ENCODE measurements around the gene ZIC4.

ZIC4 gene

DNA sequence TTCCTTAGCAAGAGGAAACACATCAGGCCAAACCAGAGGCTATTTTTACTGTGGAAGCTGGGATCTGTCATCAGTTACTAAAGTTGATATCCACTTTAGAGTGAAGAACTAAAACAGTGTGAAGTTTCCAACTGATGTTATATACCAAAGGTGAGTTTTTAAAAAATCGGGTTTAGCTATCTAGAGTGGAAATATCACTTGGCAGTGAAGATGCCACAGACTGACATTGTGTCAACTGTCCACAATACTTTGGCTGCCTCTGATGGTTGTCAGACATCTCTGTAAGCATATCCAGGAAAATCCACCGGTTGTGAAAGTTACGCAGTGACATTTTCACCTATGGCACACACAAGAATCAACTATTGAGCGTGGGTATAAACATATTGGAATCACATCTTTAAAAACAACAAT lies 12.0 kb upstream of the ZIC4 start:
- H3K27ac ChIP-seq (ENCODE audit: low read depth in 2 of 2, low read length in 2 of 2) = no peak overlapping the region
- H3K9me3 ChIP-seq (ENCODE audit: control insufficient read depth in 2 of 2, low read length in 2 of 2) = no peaks in the 10 kb centered on the region
- H3K4me1 ChIP-seq (ENCODE audit: control insufficient read depth in 2 of 2, insufficient read depth in 2 of 2, low read length in 2 of 2) = peaks cover under 1 to 4% of the 10 kb centered on the region in 2 donors
- peaks cover 67 to 71% of the 10 kb centered on the region in 2 donors for H3K27me3 ChIP-seq (ENCODE audit: control insufficient read depth in 2 of 2, insufficient read depth in 2 of 2, low read length in 2 of 2)
- no peak overlapping the region for H3K9ac ChIP-seq (ENCODE audit: low read depth in 1 of 2, low read length in 2 of 2)
- H3K36me3 ChIP-seq (ENCODE audit: control insufficient read depth in 2 of 2, insufficient read depth in 2 of 2, low read length in 2 of 2) = no peaks in the 10 kb centered on the region
- H3K4me3 ChIP-seq (ENCODE audit: low read length in 2 of 2) = no peak overlapping the region

DNA sequence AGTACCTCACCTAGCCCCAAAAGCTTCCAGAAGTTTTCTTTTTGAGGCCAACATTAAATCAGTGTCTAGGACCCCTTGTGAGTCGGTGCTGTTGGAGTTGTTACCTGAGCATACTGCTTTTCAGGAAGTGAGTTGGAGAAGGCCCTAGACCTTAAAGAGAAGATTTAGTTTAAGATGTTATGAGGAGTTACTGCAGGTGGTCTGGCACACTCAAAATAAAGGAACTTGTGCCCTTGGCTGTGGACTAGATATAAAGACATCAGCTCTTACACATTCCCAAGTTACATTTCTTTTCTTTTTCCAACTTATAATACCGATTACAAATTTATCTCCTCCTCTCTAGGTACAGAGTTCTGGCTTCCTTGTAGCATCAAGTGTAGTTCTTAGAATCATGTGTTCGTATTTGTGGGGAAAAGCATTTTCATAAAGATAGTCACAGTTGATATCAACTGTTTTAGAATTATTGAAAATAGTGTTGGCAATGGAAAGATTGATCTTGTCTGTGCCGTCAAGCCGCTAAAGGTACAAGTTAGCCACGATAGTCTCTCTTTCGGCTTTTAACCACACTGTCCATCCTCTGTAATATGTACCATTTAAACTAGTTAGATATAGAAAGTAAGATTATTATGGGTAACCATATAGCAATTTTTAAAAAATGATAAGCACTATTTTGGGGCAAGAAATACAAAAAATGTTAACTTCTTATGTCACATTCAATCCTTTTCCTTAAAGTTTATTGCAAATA lies 11.4 kb upstream of the ZIC4 start:
- H3K27ac ChIP-seq (ENCODE audit: low read depth in 2 of 2, low read length in 2 of 2) = no peak overlapping the region
- no peaks in the 10 kb centered on the region for H3K9me3 ChIP-seq (ENCODE audit: control insufficient read depth in 2 of 2, low read length in 2 of 2)
- H3K36me3 ChIP-seq (ENCODE audit: control insufficient read depth in 2 of 2, insufficient read depth in 2 of 2, low read length in 2 of 2) = no peaks in the 10 kb centered on the region
- H3K9ac ChIP-seq (ENCODE audit: low read depth in 1 of 2, low read length in 2 of 2) = no peak overlapping the region
- peaks cover 4% of the 10 kb centered on the region in 2 donors for H3K4me1 ChIP-seq (ENCODE audit: control insufficient read depth in 2 of 2, insufficient read depth in 2 of 2, low read length in 2 of 2)
- H3K4me3 ChIP-seq (ENCODE audit: low read length in 2 of 2) = no peak overlapping the region
- peaks cover 67 to 71% of the 10 kb centered on the region in 2 donors for H3K27me3 ChIP-seq (ENCODE audit: control insufficient read depth in 2 of 2, insufficient read depth in 2 of 2, low read length in 2 of 2)

- Histone ChIP-seq H3K9me3 (ENCODE audit: control insufficient read depth in 2 of 2, low read length in 2 of 2) (no peaks in the 10 kb centered on the region), H3K9ac (ENCODE audit: low read depth in 1 of 2, low read length in 2 of 2) (no peak overlapping the region), H3K4me1 (ENCODE audit: control insufficient read depth in 2 of 2, insufficient read depth in 2 of 2, low read length in 2 of 2) (peaks cover 4% of the 10 kb centered on the region in 2 donors), H3K4me3 (ENCODE audit: low read length in 2 of 2) (no peak overlapping the region), H3K36me3 (ENCODE audit: control insufficient read depth in 2 of 2, insufficient read depth in 2 of 2, low read length in 2 of 2) (no peaks in the 10 kb centered on the region), H3K27me3 (ENCODE audit: control insufficient read depth in 2 of 2, insufficient read depth in 2 of 2, low read length in 2 of 2) (peaks cover 66 to 68% of the 10 kb centered on the region in 2 donors), H3K27ac (ENCODE audit: low read depth in 2 of 2, low read length in 2 of 2) (no peak overlapping the region)
Observed at GRCh38 chr3:147416931-147417330, 10.6 kb upstream of the ZIC4 start.

DNA sequence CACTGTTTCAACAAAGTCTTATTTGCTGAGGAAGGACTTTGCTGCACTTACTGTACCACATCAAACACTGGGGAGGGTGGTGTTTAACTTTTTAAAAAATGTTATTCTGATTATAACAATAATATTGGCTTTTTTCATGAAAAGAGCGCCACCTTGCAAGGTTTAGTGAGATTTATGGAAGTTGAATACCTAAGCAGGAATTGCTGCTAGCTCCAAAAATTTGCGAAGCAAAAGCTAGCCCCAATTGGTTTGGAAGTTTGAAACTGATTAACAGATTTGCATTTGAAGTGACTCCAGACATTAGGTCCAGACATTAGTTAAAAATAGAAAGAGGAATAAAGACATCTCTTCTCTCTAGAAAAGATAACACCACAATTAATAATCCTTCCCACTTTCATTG lies 9.5 kb upstream of the ZIC4 start:
- Histone ChIP-seq H3K9ac (ENCODE audit: low read depth in 1 of 2, low read length in 2 of 2) (no peak overlapping the region), H3K9me3 (ENCODE audit: control insufficient read depth in 2 of 2, low read length in 2 of 2) (no peaks in the 10 kb centered on the region), H3K4me1 (ENCODE audit: control insufficient read depth in 2 of 2, insufficient read depth in 2 of 2, low read length in 2 of 2) (peaks cover 4% of the 10 kb centered on the region in 2 donors), H3K27me3 (ENCODE audit: control insufficient read depth in 2 of 2, insufficient read depth in 2 of 2, low read length in 2 of 2) (peaks cover 67 to 70% of the 10 kb centered on the region in 2 donors), H3K36me3 (ENCODE audit: control insufficient read depth in 2 of 2, insufficient read depth in 2 of 2, low read length in 2 of 2) (no peaks in the 10 kb centered on the region), H3K4me3 (ENCODE audit: low read length in 2 of 2) (no peak overlapping the region), H3K27ac (ENCODE audit: low read depth in 2 of 2, low read length in 2 of 2) (no peak overlapping the region)

DNA sequence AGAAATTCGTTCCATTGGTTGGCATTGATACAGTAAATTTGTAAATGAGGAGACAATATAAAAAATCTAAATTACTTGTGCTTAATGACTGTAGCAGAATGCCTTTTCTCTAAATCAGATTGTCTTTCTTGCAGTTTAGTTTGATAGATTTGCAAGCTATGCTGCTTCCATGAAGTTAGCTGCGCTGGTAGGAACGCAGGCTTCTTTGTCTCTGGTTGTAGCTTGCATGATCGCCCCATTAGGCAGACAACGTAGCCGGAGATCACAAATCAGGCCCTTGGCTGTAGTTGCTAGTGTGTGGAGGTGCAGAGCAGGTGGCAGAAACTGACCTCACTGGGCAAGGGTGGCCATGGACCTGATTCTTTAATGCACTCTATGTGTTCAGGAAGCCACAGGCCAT lies 8.9 kb upstream of the ZIC4 start:
- no peaks in the 10 kb centered on the region for H3K9me3 ChIP-seq (ENCODE audit: control insufficient read depth in 2 of 2, low read length in 2 of 2)
- H3K27me3 ChIP-seq (ENCODE audit: control insufficient read depth in 2 of 2, insufficient read depth in 2 of 2, low read length in 2 of 2) = peaks cover 67 to 71% of the 10 kb centered on the region in 2 donors
- H3K27ac ChIP-seq (ENCODE audit: low read depth in 2 of 2, low read length in 2 of 2) = no peak overlapping the region
- H3K9ac ChIP-seq (ENCODE audit: low read depth in 1 of 2, low read length in 2 of 2) = no peak overlapping the region
- no peak overlapping the region for H3K4me3 ChIP-seq (ENCODE audit: low read length in 2 of 2)
- H3K4me1 ChIP-seq (ENCODE audit: control insufficient read depth in 2 of 2, insufficient read depth in 2 of 2, low read length in 2 of 2) = peaks cover 7 to 9% of the 10 kb centered on the region in 2 donors
- no peaks in the 10 kb centered on the region for H3K36me3 ChIP-seq (ENCODE audit: control insufficient read depth in 2 of 2, insufficient read depth in 2 of 2, low read length in 2 of 2)

DNA sequence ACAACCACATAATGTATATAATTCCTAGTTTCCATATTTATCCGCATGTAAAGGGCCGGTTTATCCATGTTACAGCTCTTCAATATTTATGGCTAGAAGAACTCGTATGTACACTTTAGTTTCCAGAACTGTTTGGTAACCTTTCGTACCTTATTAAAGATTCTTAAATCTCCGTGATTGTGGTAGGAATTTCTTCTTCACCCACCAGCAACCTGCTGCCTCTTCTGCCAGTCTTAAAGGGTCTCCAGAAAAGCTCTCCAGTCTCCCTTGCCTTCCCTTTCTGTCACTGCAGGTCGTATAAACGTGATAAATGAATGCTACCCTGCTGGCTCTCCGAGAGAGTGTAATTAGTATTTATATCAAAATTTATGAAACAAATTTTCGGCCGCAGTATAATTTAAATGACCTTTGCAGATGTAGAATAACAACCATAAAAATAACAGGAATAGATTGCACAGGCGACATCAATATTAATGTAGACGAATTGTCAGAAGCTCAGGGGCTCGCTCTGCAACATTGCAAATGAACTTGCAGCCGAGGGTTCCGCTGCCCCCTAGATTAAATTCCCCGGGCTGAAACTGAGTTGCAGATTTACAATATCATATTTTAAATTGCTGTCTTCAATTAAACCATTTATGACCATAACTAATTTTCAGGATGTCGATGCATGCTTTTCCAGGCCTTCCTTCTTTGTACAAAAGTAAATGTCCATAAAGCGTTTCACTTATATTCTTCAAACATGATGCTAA lies 8.2 kb upstream of the ZIC4 start:
- no peak overlapping the region for H3K9ac ChIP-seq (ENCODE audit: low read depth in 1 of 2, low read length in 2 of 2)
- no peak overlapping the region for H3K4me3 ChIP-seq (ENCODE audit: low read length in 2 of 2)
- no peak overlapping the region for H3K27ac ChIP-seq (ENCODE audit: low read depth in 2 of 2, low read length in 2 of 2)
- H3K4me1 ChIP-seq (ENCODE audit: control insufficient read depth in 2 of 2, insufficient read depth in 2 of 2, low read length in 2 of 2) = peaks cover 7 to 12% of the 10 kb centered on the region in 2 donors
- no peaks in the 10 kb centered on the region for H3K36me3 ChIP-seq (ENCODE audit: control insufficient read depth in 2 of 2, insufficient read depth in 2 of 2, low read length in 2 of 2)
- no peaks in the 10 kb centered on the region for H3K9me3 ChIP-seq (ENCODE audit: control insufficient read depth in 2 of 2, low read length in 2 of 2)
- H3K27me3 ChIP-seq (ENCODE audit: control insufficient read depth in 2 of 2, insufficient read depth in 2 of 2, low read length in 2 of 2) = peaks cover 63 to 70% of the 10 kb centered on the region in 2 donors

DNA sequence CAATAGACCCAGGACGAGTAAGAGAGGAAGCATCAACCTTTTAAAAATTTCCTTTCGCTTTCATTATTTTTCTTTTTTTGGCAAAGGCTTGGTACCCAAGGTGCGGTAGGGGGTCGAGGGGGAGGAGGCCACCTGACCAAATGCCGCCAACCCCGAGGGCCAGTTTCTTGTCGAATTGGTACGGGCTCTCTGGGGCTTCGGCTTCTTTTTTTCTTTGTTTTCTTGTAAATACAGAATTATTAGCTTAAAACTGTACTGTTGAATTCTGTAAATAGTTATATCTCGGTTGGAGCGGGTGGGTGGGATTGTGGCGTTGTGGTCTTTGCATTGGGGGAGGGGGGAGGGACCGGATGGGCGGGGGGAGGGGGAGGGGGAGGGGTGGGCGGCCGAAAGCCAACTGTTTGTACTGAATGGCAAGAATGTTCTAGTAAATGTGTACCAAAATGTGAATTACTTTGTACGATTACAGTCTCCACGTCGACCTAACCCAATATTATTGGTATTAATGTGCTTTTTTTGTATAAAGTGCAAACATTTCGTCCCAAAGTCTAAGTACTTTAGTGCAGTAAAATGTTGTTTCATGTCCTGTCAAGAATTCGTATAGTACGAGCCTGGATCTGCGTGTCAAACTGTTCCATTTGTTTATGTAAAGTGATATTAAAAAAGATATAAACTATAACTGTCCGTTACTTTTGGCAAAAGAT lies 7.5 kb upstream of the ZIC4 start:
- Histone ChIP-seq H3K9ac (ENCODE audit: low read depth in 1 of 2, low read length in 2 of 2) (no peak overlapping the region), H3K4me1 (ENCODE audit: control insufficient read depth in 2 of 2, insufficient read depth in 2 of 2, low read length in 2 of 2) (peaks cover 4 to 12% of the 10 kb centered on the region in 2 donors), H3K27me3 (ENCODE audit: control insufficient read depth in 2 of 2, insufficient read depth in 2 of 2, low read length in 2 of 2) (peaks cover 56 to 69% of the 10 kb centered on the region in 2 donors), H3K36me3 (ENCODE audit: control insufficient read depth in 2 of 2, insufficient read depth in 2 of 2, low read length in 2 of 2) (no peaks in the 10 kb centered on the region), H3K27ac (ENCODE audit: low read depth in 2 of 2, low read length in 2 of 2) (no peak overlapping the region), H3K4me3 (ENCODE audit: low read length in 2 of 2) (peak overlapping the region in 1 of 2 donors; percentile 28), H3K9me3 (ENCODE audit: control insufficient read depth in 2 of 2, low read length in 2 of 2) (no peaks in the 10 kb centered on the region)

DNA sequence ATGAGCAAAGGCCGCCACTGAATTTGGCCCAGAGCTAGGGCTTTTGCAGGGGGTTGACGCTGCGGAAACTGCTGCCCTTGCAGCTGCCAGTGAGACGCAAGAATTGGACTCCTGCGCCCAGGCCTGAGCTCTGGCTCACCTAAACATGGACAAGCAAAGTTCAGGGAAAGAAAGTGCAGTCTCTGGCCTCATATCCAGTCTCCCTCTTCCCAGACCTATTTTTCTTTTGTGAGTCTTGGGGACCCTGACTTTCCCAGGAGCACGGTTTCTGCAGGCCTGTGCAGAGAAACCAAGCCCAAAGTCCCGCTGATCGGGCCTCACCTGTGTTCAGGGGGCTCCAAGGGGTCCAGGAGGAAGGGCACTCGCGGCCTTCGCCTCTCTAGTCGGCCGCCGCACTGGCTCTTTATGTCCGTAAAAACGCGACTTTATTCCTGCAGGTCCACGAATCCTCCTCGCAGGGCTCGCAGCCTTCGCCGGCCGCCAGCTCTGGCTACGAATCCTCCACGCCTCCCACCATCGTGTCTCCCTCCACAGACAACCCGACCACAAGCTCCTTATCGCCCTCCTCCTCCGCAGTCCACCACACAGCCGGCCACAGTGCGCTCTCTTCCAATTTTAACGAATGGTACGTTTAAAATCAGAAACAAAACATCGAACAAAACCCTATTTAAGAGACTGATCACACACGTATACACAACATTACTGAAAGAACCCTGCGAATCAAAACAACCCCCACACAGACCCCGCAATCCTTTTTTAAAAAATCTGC lies 6.8 kb upstream of the ZIC4 start:
- Histone ChIP-seq H3K4me1 (ENCODE audit: control insufficient read depth in 2 of 2, insufficient read depth in 2 of 2, low read length in 2 of 2) (peaks cover 4 to 12% of the 10 kb centered on the region in 2 donors), H3K27me3 (ENCODE audit: control insufficient read depth in 2 of 2, insufficient read depth in 2 of 2, low read length in 2 of 2) (peaks cover 56 to 68% of the 10 kb centered on the region in 2 donors), H3K9me3 (ENCODE audit: control insufficient read depth in 2 of 2, low read length in 2 of 2) (no peaks in the 10 kb centered on the region), H3K36me3 (ENCODE audit: control insufficient read depth in 2 of 2, insufficient read depth in 2 of 2, low read length in 2 of 2) (no peaks in the 10 kb centered on the region), H3K4me3 (ENCODE audit: low read length in 2 of 2) (peak overlapping the region in 1 of 2 donors; percentile 28), H3K9ac (ENCODE audit: low read depth in 1 of 2, low read length in 2 of 2) (no peak overlapping the region), H3K27ac (ENCODE audit: low read depth in 2 of 2, low read length in 2 of 2) (no peak overlapping the region)

GRCh38 chr3:147412261-147412916 lies 6.0 kb upstream of the ZIC4 start:
- no peaks in the 10 kb centered on the region for H3K9me3 ChIP-seq (ENCODE audit: control insufficient read depth in 2 of 2, low read length in 2 of 2)
- H3K4me1 ChIP-seq (ENCODE audit: control insufficient read depth in 2 of 2, insufficient read depth in 2 of 2, low read length in 2 of 2) = peaks cover 4 to 12% of the 10 kb centered on the region in 2 donors
- H3K27me3 ChIP-seq (ENCODE audit: control insufficient read depth in 2 of 2, insufficient read depth in 2 of 2, low read length in 2 of 2) = peaks cover 56 to 70% of the 10 kb centered on the region in 2 donors
- H3K36me3 ChIP-seq (ENCODE audit: control insufficient read depth in 2 of 2, insufficient read depth in 2 of 2, low read length in 2 of 2) = no peaks in the 10 kb centered on the region
- no peak overlapping the region for H3K9ac ChIP-seq (ENCODE audit: low read depth in 1 of 2, low read length in 2 of 2)
- H3K4me3 ChIP-seq (ENCODE audit: low read length in 2 of 2) = no peak overlapping the region
- no peak overlapping the region for H3K27ac ChIP-seq (ENCODE audit: low read depth in 2 of 2, low read length in 2 of 2)
